ENCODE data around the gene CD9. TPM values are rescaled to one million over a fixed set of nuclear protein-coding genes. Genes with fewer than 3 reads are reported as not detected.

CD9 gene
- total and polyA plus RNA-seq, 2 of the 8 experiments (the other 6 are each of a cell fraction or from before 2014, with no cell fraction given), result 168 to 319 TPM

DNA sequence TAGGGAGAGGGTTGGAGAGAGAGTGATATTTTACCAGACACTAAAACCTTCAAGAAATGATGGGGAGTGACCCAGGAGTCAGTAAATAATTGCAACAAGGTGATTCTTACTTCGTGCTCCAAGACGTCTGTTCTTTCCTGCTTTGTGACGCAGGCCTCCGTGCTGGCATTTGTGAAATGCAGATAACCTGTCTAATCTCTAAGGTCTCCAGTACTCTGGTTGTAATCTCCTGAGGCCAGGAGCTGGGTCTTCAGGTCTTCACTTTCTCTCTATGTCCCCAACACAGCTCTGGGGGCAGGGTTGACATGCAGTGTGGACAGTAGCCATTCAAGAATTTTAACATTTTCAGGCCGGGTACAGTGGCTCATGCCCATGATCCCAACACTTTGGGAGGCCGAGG lies 53.1 kb downstream of the CD9 start:
- no peak overlapping the region for H3K23ac ChIP-seq (ENCODE audit: insufficient read length)
- H2BK5ac ChIP-seq (ENCODE audit: low read depth, low read length), result no peak overlapping the region
- H2BK20ac ChIP-seq (ENCODE audit: low read length), result no peak overlapping the region
- no peaks in the 10 kb centered on the region for H3K23me2 ChIP-seq (ENCODE audit: low read depth, low read length)
- no peak overlapping the region for H3K4me3 ChIP-seq (ENCODE audit: extremely low read depth in 1 of 4, insufficient read depth in 2 of 4, low read depth in 3 of 4, low read length in 4 of 4)
- H2AFZ ChIP-seq (ENCODE audit: low read length), result no peak overlapping the region
- no peak overlapping the region for H3K4ac ChIP-seq (replicated peaks; ENCODE audit: insufficient read length, low read depth, low read length)
- POLR2A ChIA-PET (ENCODE audit: partially characterized antibody), result no interaction called here
- H3K79me2 ChIP-seq (ENCODE audit: control insufficient read depth in 1 of 2, insufficient read depth in 2 of 2, low read length in 2 of 2), result no peaks in the 10 kb centered on the region
- no peak overlapping the region for H4K8ac ChIP-seq (ENCODE audit: extremely low read depth, insufficient read depth, low read length)
- no peak overlapping the region for H4K5ac ChIP-seq (ENCODE audit: insufficient read length, low read depth, low read length)
- H3K14ac ChIP-seq (ENCODE audit: insufficient read length), result no peak overlapping the region
- H3K4me1 ChIP-seq (replicated peaks in 1 of 4; ENCODE audit: control insufficient read depth in 3 of 4, insufficient read depth in 4 of 4, low read length in 3 of 4), result no peaks in the 10 kb centered on the region; a peak in 1 of 7 replicates
- H3K56ac ChIP-seq (replicated peaks; ENCODE audit: insufficient read length, low read depth, low read length), result no peak overlapping the region
- H2AK5ac ChIP-seq (ENCODE audit: low read depth, low read length), result no peak overlapping the region
- 88% methylated on average over 6 of the region's 6 CpGs; no CpG with 5 or more reads in 1 of the 2 experiments for WGBS, 2 experiments (ENCODE audit: extremely low coverage in 1 of 2, insufficient coverage in 1 of 2, insufficient read length in 1 of 2, insufficient replicate concordance in 2 of 2, low coverage in 1 of 2, low lambda C conversion rate in 2 of 2, missing lambda C conversion rate in 1 of 2)
- H3K9ac ChIP-seq (replicated peaks in 1 of 4; ENCODE audit: extremely low read depth in 1 of 4, low read depth in 3 of 4, low read length in 3 of 4), result no peak overlapping the region
- CTCF ChIA-PET (ENCODE audit: partially characterized antibody), result interaction anchor here (1.5 kb wide), 1 partner anchor 57 kb away, joined by 6 read pairs; no protein-coding TSS in a partner anchor
- no peak for TF ChIP-seq ATF3 (IDR thresholded peaks at IDR 0.05; ENCODE audit: insufficient read depth, low read depth, low read length)
- no peak for TF ChIP-seq ZNF274 (IDR thresholded peaks at IDR 0.05; ENCODE audit: borderline replicate concordance, extremely low read depth, low read length)
- no peak for TF ChIP-seq TBP (IDR thresholded peaks at IDR 0.05; ENCODE audit: low read depth, low read length)
- no peak for TF ChIP-seq POLR2A (IDR thresholded peaks at IDR 0.05; ENCODE audit: control extremely low read depth in 1 of 2, low read depth in 2 of 2, low read length in 2 of 2)
- TF ChIP-seq JUND (IDR thresholded peaks at IDR 0.05; ENCODE audit: low read length), result no peak
- TF ChIP-seq KDM5A (IDR thresholded peaks at IDR 0.05; ENCODE audit: low read length), result no peak
- no peak for TF ChIP-seq MAX (IDR thresholded peaks at IDR 0.05)
- no peak for TF ChIP-seq RAD21 (IDR thresholded peaks at IDR 0.05 in 1 of 2, conservative IDR thresholded peaks at IDR 0.05 in 1 of 2; ENCODE audit: low read depth in 2 of 2, low read length in 2 of 2)
- TF ChIP-seq EZH2 (IDR thresholded peaks at IDR 0.05; ENCODE audit: low read depth, low read length, severe bottlenecking), result no peak
- no peak for TF ChIP-seq PHF8 (conservative IDR thresholded peaks at IDR 0.05; ENCODE audit: low read depth, low read length)
- no peak for TF ChIP-seq SRF (IDR thresholded peaks at IDR 0.05; ENCODE audit: low read depth, low read length)
- no peak for TF ChIP-seq NANOG (IDR thresholded peaks at IDR 0.05; ENCODE audit: insufficient read depth, low read depth, low read length, poor library complexity, severe bottlenecking)
- TF ChIP-seq CREB1 (IDR thresholded peaks at IDR 0.05), result no peak
- TF ChIP-seq FOSL1 (IDR thresholded peaks at IDR 0.05; ENCODE audit: insufficient read depth, low read depth, low read length), result no peak
- no peak for TF ChIP-seq BACH1 (IDR thresholded peaks at IDR 0.05; ENCODE audit: low read length)
- H3K4me2 ChIP-seq (ENCODE audit: insufficient read depth in 1 of 2, low read depth in 2 of 2, low read length in 2 of 2), result no peak overlapping the region
- H4K91ac ChIP-seq (replicated peaks; ENCODE audit: insufficient read length, low read length), result no peak overlapping the region
- H2BK120ac ChIP-seq (replicated peaks; ENCODE audit: low read depth, low read length), result no peak overlapping the region
- no peak overlapping the region for H3K27ac ChIP-seq (ENCODE audit: low read depth, low read length)
- no peaks in the 10 kb centered on the region for H3K79me1 ChIP-seq (ENCODE audit: low read depth, low read length)
- no peaks in the 10 kb centered on the region for H3K27me3 ChIP-seq (replicated peaks in 1 of 4; ENCODE audit: control insufficient read depth in 3 of 4, extremely low read depth in 1 of 4, insufficient read depth in 3 of 4, low read length in 3 of 4)
- no peak overlapping the region for H3K18ac ChIP-seq (ENCODE audit: extremely low read depth, low read length)
- DNase-seq (ENCODE audit: low read depth in 1 of 2, low spot score in 2 of 2) (no peak), FAIRE-seq (no peak)
- H4K20me1 ChIP-seq (replicated peaks in 1 of 2; ENCODE audit: control insufficient read depth in 1 of 2, insufficient read depth in 2 of 2, low read length in 2 of 2), result no peaks in the 10 kb centered on the region
- H3K9me3 ChIP-seq (ENCODE audit: insufficient read depth in 2 of 2, low read depth in 1 of 2, low read length in 1 of 2), result no peaks in the 10 kb centered on the region
- H3K36me3 ChIP-seq (ENCODE audit: control insufficient read depth in 2 of 4, insufficient read depth in 4 of 4, low read length in 3 of 4), result no peaks in the 10 kb centered on the region
- no peak overlapping the region for H2BK15ac ChIP-seq (ENCODE audit: low read length)
- H2BK12ac ChIP-seq (ENCODE audit: low read depth, low read length), result no peak overlapping the region

Measured in H1 (cell line).